Endothelial cell of umbilical vein (primary cell): ENCODE data around the gene KCNQ5. TPM values are rescaled to one million over a fixed set of nuclear protein-coding genes. Genes with fewer than 3 reads are reported as not detected.

ENCODE experiments used
- BruUV-seq: library from RNA; stranded (reverse); fragments of 400-500 nt; replicated peaks from 2 replicates; lab custom pipeline; 2021; lab: Mats Ljungman, UMichigan
- CTCF ChIA-PET: fragments of 300-600, 350-600 bp; sonication (Branson Sonifier 250); formaldehyde crosslinking; loops from one replicate; lab custom pipeline; 2021; ENCODE audit warnings: antibody characterized with exemption, inconsistent platforms; lab: Charles Lee
- POLR2A ChIA-PET: fragments of 300-600, 350-600 bp; sonication (Branson Sonifier 250); formaldehyde crosslinking; loops from one replicate; lab custom pipeline; 2021; ENCODE audit warnings: antibody characterized with exemption, inconsistent platforms; lab: Charles Lee
- DNase-seq: peaks from one replicate; pipeline ENCODE4 v3.0.0-alpha.2; 2011; ENCODE audit warnings: low read depth, low spot score
- FAIRE-seq: peaks from 2 replicates; lab custom pipeline; 2011; peaks lifted over from hg19 to GRCh38; lab: Jason Lieb, UNC
- H2AFZ ChIP-seq: 2 replicates; pipeline ENCODE4 v1.6.0; 2012; ENCODE audit warnings: low read depth, low read length, control low read depth, inconsistent platforms
- H3K27ac ChIP-seq: 2 replicates; pipeline ENCODE4 v1.5.1; 2011; ENCODE audit warnings: low read depth, mild to moderate bottlenecking, control low read depth, low read length, moderate library complexity; ENCODE audit not compliant: insufficient read depth
- H3K27me3 ChIP-seq, 2 experiments: 2 replicates each; pipeline versions ENCODE4 v1.6.0 to v1.6.1; 2011; ENCODE audit warnings: low read length in 2 of 2, mixed read lengths in 1 of 2; ENCODE audit not compliant: control insufficient read depth in 2 of 2, insufficient read depth in 2 of 2
- H3K36me3 ChIP-seq, 2 experiments: 2 replicates in 1 of 2; 3 replicates in 1 of 2; pipeline ENCODE4 v1.5.1; 2011; ENCODE audit warnings: low read length in 2 of 2, mild to moderate bottlenecking in 1 of 2, moderate library complexity in 1 of 2; ENCODE audit not compliant: control insufficient read depth in 2 of 2, insufficient read depth in 2 of 2; ENCODE audit errors: extremely low read depth in 1 of 2
- H3K4me1 ChIP-seq: 3 replicates; pipeline ENCODE4 v1.5.1; 2011; ENCODE audit warnings: mild to moderate bottlenecking, low read length; ENCODE audit not compliant: control insufficient read depth, insufficient read depth; ENCODE audit errors: extremely low read depth
- H3K4me2 ChIP-seq: 2 replicates; pipeline ENCODE4 v1.6.1; 2011; ENCODE audit warnings: low read length, control low read depth, mixed read lengths; ENCODE audit not compliant: insufficient read depth
- H3K4me3 ChIP-seq, 3 experiments: fragments of 200-600 bp in 1 of 3; sonication (generic), shearing (Covaris generic) in 1 of 3; replicated peaks in 1 of 3; 2 replicates each; pipeline ENCODE4 v1.5.1; 2011 to 2016; ENCODE audit warnings: control low read depth in 3 of 3, low read length in 3 of 3, mild to moderate bottlenecking in 2 of 3, inconsistent platforms in 1 of 3, low read depth in 1 of 3, moderate library complexity in 1 of 3; ENCODE audit not compliant: insufficient read depth in 1 of 3
- H3K79me2 ChIP-seq: 2 replicates; pipeline ENCODE4 v1.6.0; 2012; ENCODE audit warnings: low read length, inconsistent platforms; ENCODE audit not compliant: control insufficient read depth, insufficient read depth
- H3K9ac ChIP-seq: replicated peaks from 2 replicates; pipeline ENCODE3; 2011; ENCODE audit warnings: low read length, control low read depth; ENCODE audit not compliant: insufficient read depth; ENCODE audit errors: extremely low read depth
- H3K9me1 ChIP-seq: replicated peaks from 3 replicates; pipeline ENCODE4 v1.6.0; 2011; ENCODE audit warnings: mild to moderate bottlenecking, low read length; ENCODE audit not compliant: control insufficient read depth, insufficient read depth; ENCODE audit errors: extremely low read depth
- H3K9me3 ChIP-seq: replicated peaks from 2 replicates; pipeline ENCODE4 v1.5.1; 2012; ENCODE audit warnings: low read length, inconsistent platforms; ENCODE audit not compliant: control insufficient read depth, insufficient read depth
- H4K20me1 ChIP-seq: replicated peaks from 2 replicates; pipeline ENCODE3; 2011; ENCODE audit warnings: mild to moderate bottlenecking, low read length; ENCODE audit not compliant: control insufficient read depth, insufficient read depth; ENCODE audit errors: extremely low read depth
- EZH2 ChIP-seq: IDR thresholded peaks from 2 replicates; pipeline ENCODE4 v1.6.1; 2012; ENCODE audit warnings: borderline replicate concordance, low read depth, mild to moderate bottlenecking, moderate library complexity, low read length, inconsistent platforms; ENCODE audit not compliant: severe bottlenecking
- FOS ChIP-seq: IDR thresholded peaks from 2 replicates; pipeline ENCODE4 v1.6.1; 2011; ENCODE audit warnings: mild to moderate bottlenecking, low read length, moderate library complexity, borderline replicate concordance; ENCODE audit not compliant: insufficient read depth
- GATA2 ChIP-seq: IDR thresholded peaks from 2 replicates; pipeline ENCODE4 v1.7.0; 2011; ENCODE audit warnings: low read depth, mild to moderate bottlenecking, moderate library complexity, mixed read lengths, low read length; ENCODE audit not compliant: insufficient read length, insufficient read depth
- JUN ChIP-seq: IDR thresholded peaks from 2 replicates; pipeline ENCODE4 v1.6.1; 2011; ENCODE audit warnings: borderline replicate concordance, low read depth; ENCODE audit not compliant: insufficient read length, insufficient read depth
- MYC ChIP-seq: IDR thresholded peaks from one replicate; pipeline ENCODE4 v1.6.1; 2011; ENCODE audit warnings: mild to moderate bottlenecking, low read depth, low read length
- POLR2A ChIP-seq: IDR thresholded peaks from 2 replicates; pipeline ENCODE4 v1.6.1; 2012; ENCODE audit warnings: low read depth, mild to moderate bottlenecking, control low read depth, low read length
- POLR2AphosphoS5 ChIP-seq: IDR thresholded peaks from 2 replicates; pipeline ENCODE4 v1.6.1; 2012; ENCODE audit warnings: low read depth, mild to moderate bottlenecking, control low read depth, low read length, moderate library complexity; ENCODE audit not compliant: insufficient read depth
- dilution Hi-C: fragments of 300-500 bp; cut with MboI; formaldehyde crosslinking; loops from one replicate; pipeline ENCODE4 v1.15.0; 2019; ENCODE audit warnings: low sequenced_read_pairs; ENCODE audit not compliant: extremely low pct_ligation_motif_present
- intact Hi-C: fragments of 100-400 bp; cut with micrococcal nuclease; formaldehyde crosslinking; loops from one replicate; pipeline ENCODE4 v1.10.0; 2022
- polyA plus RNA-seq, 4 experiments: library from polyadenylated mRNA; depleted of rRNA in 3 of 4; stranded (reverse) in 3 of 4; unstranded in 1 of 4; fragments of >200 nt; gene quantifications; 2 replicates each; pipeline versions ENCODE4 v1.2.1 to v1.2.3, GENCODE V29; 2011 to 2012; ENCODE audit warnings: missing spikeins in 1 of 4
- total RNA-seq: library from RNA; stranded (reverse); gene quantifications from 2 replicates; pipeline ENCODE4 v1.2.3, GENCODE V29; 2021
- TF ChIP-seq, protein P1 (sequence below), 2 donors: IDR thresholded peaks; 1 replicate in 1 of 2; 2 replicates in 1 of 2; pipeline ENCODE4 v1.5.1; 2011; ENCODE audit warnings: low read length in 2 of 2, mild to moderate bottlenecking in 2 of 2, moderate library complexity in 2 of 2, control low read depth in 1 of 2, inconsistent platforms in 1 of 2, low read depth in 1 of 2; ENCODE audit not compliant: insufficient read depth in 1 of 2; ENCODE audit errors: extremely low read depth in 1 of 2
- TF ChIP-seq, protein P2 (sequence below): IDR thresholded peaks from 2 replicates; pipeline ENCODE4 v1.6.1; 2011; ENCODE audit not compliant: insufficient read depth, insufficient read length

The KCNQ5 gene
- total and polyA plus RNA-seq, 2 donors (not counting 3 experiments of a cell fraction or from before 2014, with no cell fraction given) = 0.22 TPM; not detected in 1

DNA sequence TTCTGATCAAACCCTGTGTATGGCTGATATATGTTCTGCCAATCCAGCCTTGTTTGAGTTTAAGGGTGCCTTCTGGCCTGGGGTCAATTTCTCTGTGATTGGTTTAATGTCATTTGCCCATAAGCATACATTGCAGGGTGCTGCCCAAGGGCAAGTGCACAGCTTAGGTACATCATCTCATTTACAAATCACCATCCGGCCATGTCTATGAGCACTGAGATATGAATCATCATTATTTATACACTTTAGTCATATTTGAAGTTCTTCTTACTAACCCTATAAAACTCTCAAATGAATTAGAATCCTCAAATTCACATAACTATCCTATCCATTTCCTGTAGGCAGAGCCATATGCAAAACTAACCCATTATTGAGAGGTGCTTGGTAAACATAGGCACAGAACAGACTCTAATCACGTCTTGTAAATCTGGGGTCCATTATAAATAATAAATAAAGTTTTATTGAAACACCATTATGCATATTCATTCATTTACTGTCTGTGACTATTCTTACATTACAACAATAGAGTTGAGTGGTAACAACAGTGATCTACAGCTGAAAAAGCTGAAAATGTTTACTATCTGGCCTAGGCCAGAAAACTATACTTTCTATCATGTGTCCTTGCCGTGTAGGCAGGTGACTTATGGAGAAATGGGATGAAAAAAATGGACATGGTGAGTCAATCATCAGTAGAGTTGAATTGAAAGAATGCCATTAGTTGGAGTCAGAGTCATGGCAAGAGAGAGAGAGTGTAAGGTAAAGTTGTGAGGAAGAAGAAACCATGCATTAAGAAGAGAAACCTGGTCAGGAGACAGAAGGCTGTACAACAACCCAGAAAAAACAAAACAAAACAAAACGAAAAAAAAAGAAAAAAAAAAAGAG lies 25.0 kb downstream of the KCNQ5 start:
- CTCF ChIA-PET = no interaction called here
- DNase-seq = no peak

More for the DNA sequence above, 25.0 kb downstream of the KCNQ5 start:
- POLR2A ChIA-PET = no interaction called here
- H3K36me3 ChIP-seq = no peaks in the 10 kb centered on the region
- no peaks in the 10 kb centered on the region for H3K9me1 ChIP-seq
- H2AFZ ChIP-seq = no peak overlapping the region
- no peak overlapping the region for H3K4me3 ChIP-seq
- no peak for FAIRE-seq
- no peaks in the 10 kb centered on the region for H3K27me3 ChIP-seq
- no peaks in the 10 kb centered on the region for H3K9me3 ChIP-seq
- no TSS peak for BruUV-seq
- TF ChIP-seq POLR2AphosphoS5 (no peak), MYC (no peak), EZH2 (no peak), FOS (no peak), JUN (no peak), GATA2 (no peak), POLR2A (no peak)
- TF ChIP-seq, protein P1, sequence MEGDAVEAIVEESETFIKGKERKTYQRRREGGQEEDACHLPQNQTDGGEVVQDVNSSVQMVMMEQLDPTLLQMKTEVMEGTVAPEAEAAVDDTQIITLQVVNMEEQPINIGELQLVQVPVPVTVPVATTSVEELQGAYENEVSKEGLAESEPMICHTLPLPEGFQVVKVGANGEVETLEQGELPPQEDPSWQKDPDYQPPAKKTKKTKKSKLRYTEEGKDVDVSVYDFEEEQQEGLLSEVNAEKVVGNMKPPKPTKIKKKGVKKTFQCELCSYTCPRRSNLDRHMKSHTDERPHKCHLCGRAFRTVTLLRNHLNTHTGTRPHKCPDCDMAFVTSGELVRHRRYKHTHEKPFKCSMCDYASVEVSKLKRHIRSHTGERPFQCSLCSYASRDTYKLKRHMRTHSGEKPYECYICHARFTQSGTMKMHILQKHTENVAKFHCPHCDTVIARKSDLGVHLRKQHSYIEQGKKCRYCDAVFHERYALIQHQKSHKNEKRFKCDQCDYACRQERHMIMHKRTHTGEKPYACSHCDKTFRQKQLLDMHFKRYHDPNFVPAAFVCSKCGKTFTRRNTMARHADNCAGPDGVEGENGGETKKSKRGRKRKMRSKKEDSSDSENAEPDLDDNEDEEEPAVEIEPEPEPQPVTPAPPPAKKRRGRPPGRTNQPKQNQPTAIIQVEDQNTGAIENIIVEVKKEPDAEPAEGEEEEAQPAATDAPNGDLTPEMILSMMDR (IDR thresholded peaks at IDR 0.05; ENCODE audit: extremely low read depth in 1 of 2, insufficient read depth in 1 of 2, low read depth in 1 of 2, low read length in 2 of 2) = no peak
- TF ChIP-seq, protein P2, sequence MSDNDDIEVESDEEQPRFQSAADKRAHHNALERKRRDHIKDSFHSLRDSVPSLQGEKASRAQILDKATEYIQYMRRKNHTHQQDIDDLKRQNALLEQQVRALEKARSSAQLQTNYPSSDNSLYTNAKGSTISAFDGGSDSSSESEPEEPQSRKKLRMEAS = no peak
- no peak overlapping the region for H3K4me2 ChIP-seq
- H3K9ac ChIP-seq = no peak overlapping the region
- intact Hi-C loops = no loop called here
- no peaks in the 10 kb centered on the region for H3K79me2 ChIP-seq
- H3K27ac ChIP-seq = no peak overlapping the region
- no peaks in the 10 kb centered on the region for H4K20me1 ChIP-seq
- dilution Hi-C loops = no loop called here
- H3K4me1 ChIP-seq = no peaks in the 10 kb centered on the region
